HG03354 (cell line): ENCODE measurements around the gene ABCB9.
"Not testable (repeated sequence)": the region's sequence is repeated elsewhere in the genome, so short reads cannot be mapped to it uniquely, and the experiment has no call there.

Experiments used
- ATAC-seq: cut with Tn5 transposase; IDR thresholded peaks from one replicate; pipeline ENCODE4 v1.9.1; 2021; ENCODE audit warnings: mild to moderate bottlenecking; ENCODE audit not compliant: unreplicated experiment, poor library complexity, severe bottlenecking

ABCB9 gene

GRCh38 chr12:122944605-122945592 lies 21.4 kb downstream of the ABCB9 start:
- no peak for ATAC-seq

- ATAC-seq, result no peak
These were observed 23.1 kb downstream of the ABCB9 start for GRCh38 chr12:122943196-122943595.

GRCh38 chr12:122942637-122943036 lies 23.6 kb downstream of the ABCB9 start:
- no peak for ATAC-seq

GRCh38 chr12:122941351-122941750 lies 24.9 kb downstream of the ABCB9 start:
- not testable (repeated sequence) for ATAC-seq

GRCh38 chr12:122939125-122939524 lies 27.1 kb downstream of the ABCB9 start:
- no peak for ATAC-seq

GRCh38 chr12:122937622-122938091 lies 28.6 kb downstream of the ABCB9 start:
- ATAC-seq, result no peak

- ATAC-seq, result no peak
These were observed 30.9 kb downstream of the ABCB9 start for GRCh38 chr12:122935318-122935717.

- ATAC-seq, result no peak
These were observed 31.5 kb downstream of the ABCB9 start for GRCh38 chr12:122934722-122935121.

GRCh38 chr12:122932207-122932606 lies 34.1 kb downstream of the ABCB9 start:
- ATAC-seq, result no peak

- no peak for ATAC-seq
These were observed 36.5 kb downstream of the ABCB9 start for GRCh38 chr12:122929812-122930211.

GRCh38 chr12:122929148-122929538 lies 37.1 kb downstream of the ABCB9 start:
- ATAC-seq, result no peak

GRCh38 chr12:122928404-122929147 lies 37.7 kb downstream of the ABCB9 start:
- no peak for ATAC-seq

GRCh38 chr12:122927756-122928403 lies 38.4 kb downstream of the ABCB9 start:
- ATAC-seq, result no peak

GRCh38 chr12:122921917-122922316 lies 44.3 kb downstream of the ABCB9 start:
- ATAC-seq, result no peak

- no peak for ATAC-seq
These were observed 45.6 kb downstream of the ABCB9 start for GRCh38 chr12:122920687-122921086.

GRCh38 chr12:122918827-122919226 lies 47.4 kb downstream of the ABCB9 start:
- ATAC-seq, result no peak

GRCh38 chr12:122917507-122918121 lies 48.6 kb downstream of the ABCB9 start:
- ATAC-seq, result no peak

GRCh38 chr12:122909442-122910288 lies 56.6 kb downstream of the ABCB9 start:
- ATAC-seq, result no peak

- ATAC-seq, result no peak
These were observed 57.3 kb downstream of the ABCB9 start for GRCh38 chr12:122908915-122909314.
